GM19035 (cell line): ENCODE measurements around the gene UGT2B28.
"Not testable (repeated sequence)": the region's sequence is repeated elsewhere in the genome, so short reads cannot be mapped to it uniquely, and the experiment has no call there.

ENCODE experiments used
- ATAC-seq: cut with Tn5 transposase; IDR thresholded peaks from one replicate; pipeline ENCODE4 v1.9.1; 2021; ENCODE audit not compliant: unreplicated experiment

The UGT2B28 gene

GRCh38 chr4:69280081-69280480 lies at the start of gene UGT2B28:
UGT2B28 (plus strand) TSS chr4:69280475; CDS start chr4:69280501, 26 bp downstream.
- ATAC-seq, result not testable (repeated sequence)

GRCh38 chr4:69239092-69239491 lies 41.2 kb upstream of the UGT2B28 start:
- no peak for ATAC-seq

- ATAC-seq, result no peak
These were observed 40.6 kb upstream of the UGT2B28 start for GRCh38 chr4:69239557-69240168.

GRCh38 chr4:69240787-69241186 lies 39.5 kb upstream of the UGT2B28 start:
- ATAC-seq, result not testable (repeated sequence)

GRCh38 chr4:69241746-69242145 lies 38.5 kb upstream of the UGT2B28 start:
- ATAC-seq, result not testable (repeated sequence)

- not testable (repeated sequence) for ATAC-seq
These were observed 37.6 kb upstream of the UGT2B28 start for GRCh38 chr4:69242562-69243240.

GRCh38 chr4:69250884-69251283 lies 29.4 kb upstream of the UGT2B28 start:
- not testable (repeated sequence) for ATAC-seq

- ATAC-seq, result not testable (repeated sequence)
These were observed 27.0 kb upstream of the UGT2B28 start for GRCh38 chr4:69253147-69253772.

GRCh38 chr4:69268612-69269011 lies 11.7 kb upstream of the UGT2B28 start:
- ATAC-seq, result not testable (repeated sequence)

- not testable (repeated sequence) for ATAC-seq
These were observed 16.1 kb downstream of the UGT2B28 start for GRCh38 chr4:69296356-69296755.

GRCh38 chr4:69308426-69309033 lies 28.3 kb downstream of the UGT2B28 start:
- ATAC-seq, result not testable (repeated sequence)

- not testable (repeated sequence) for ATAC-seq
These were observed 29.3 kb downstream of the UGT2B28 start for GRCh38 chr4:69309549-69310076.

GRCh38 chr4:69310262-69310661 lies 30.0 kb downstream of the UGT2B28 start:
- ATAC-seq, result not testable (repeated sequence)

GRCh38 chr4:69317669-69318298 lies 37.5 kb downstream of the UGT2B28 start:
- ATAC-seq, result peak; percentile 67

GRCh38 chr4:69321153-69321729 lies 41.0 kb downstream of the UGT2B28 start:
- no peak for ATAC-seq

- ATAC-seq, result no peak
These were observed 41.8 kb downstream of the UGT2B28 start for GRCh38 chr4:69322055-69322454.

- ATAC-seq, result no peak
These were observed 43.0 kb downstream of the UGT2B28 start for GRCh38 chr4:69323284-69323683.

GRCh38 chr4:69330345-69331047 lies 50.2 kb downstream of the UGT2B28 start:
- no peak for ATAC-seq

- ATAC-seq, result not testable (repeated sequence)
These were observed 51.0 kb downstream of the UGT2B28 start for GRCh38 chr4:69331304-69331703.

- not testable (repeated sequence) for ATAC-seq
These were observed 55.2 kb downstream of the UGT2B28 start for GRCh38 chr4:69335485-69335884.
